Activated CD8-positive, alpha-beta memory T cell treated with anti-CD3 and anti-CD28 coated beads for 24 hours (primary cell): ENCODE results near the gene FAM53C.
A peak's percentile ranks its signal among the peaks of the same experiment; 100 is the strongest.
"Not testable (repeated sequence)": the region's sequence is repeated elsewhere in the genome, so short reads cannot be mapped to it uniquely, and the experiment has no call there.

ENCODE experiments used
- DNase-seq: peaks from one replicate; pipeline ENCODE4 v3.0.0-alpha.2; 2020

Gene FAM53C

DNA sequence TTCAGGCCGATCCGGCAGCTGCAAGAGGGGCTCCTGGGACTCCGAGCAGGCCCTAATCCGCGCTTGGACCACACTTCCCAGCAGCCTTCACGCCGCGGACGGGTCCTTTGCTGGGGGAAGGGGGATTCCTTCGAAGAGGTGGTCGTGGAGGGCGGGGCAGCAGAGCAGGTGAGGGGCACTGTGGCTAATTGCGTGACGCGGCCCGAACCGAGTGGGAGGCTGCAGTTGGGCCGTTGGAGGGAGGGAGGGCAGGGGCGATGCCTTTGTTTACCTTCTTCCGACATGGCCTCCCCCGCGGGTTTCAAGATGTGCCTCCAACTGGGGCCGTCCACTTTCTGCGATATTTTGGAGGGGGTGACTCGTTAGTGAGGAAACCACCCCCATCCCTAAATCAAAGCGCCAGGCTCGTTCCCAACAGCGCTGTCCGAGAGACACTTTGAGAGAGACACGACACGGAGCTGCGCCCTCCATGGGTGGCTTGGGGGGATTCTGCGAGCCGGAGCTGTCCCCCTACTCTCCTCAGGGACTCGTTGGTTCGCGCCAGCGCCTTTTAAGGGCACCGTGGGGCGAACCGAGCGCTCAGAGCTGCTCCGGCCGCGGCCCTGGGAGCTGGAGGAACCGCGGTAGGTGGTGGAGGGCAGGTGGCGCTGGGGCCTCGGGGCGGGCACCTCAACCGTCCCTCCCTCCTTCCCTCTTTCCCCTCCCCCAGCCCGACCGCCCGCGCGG lies at the start of gene FAM53C:
Gene FAM53C (plus strand): TSS at position 582 of the 726 bp plus-strand sequence. CDS start 3,070 bp downstream, outside the sequence.
- DNase-seq = peak; percentile 98

DNA sequence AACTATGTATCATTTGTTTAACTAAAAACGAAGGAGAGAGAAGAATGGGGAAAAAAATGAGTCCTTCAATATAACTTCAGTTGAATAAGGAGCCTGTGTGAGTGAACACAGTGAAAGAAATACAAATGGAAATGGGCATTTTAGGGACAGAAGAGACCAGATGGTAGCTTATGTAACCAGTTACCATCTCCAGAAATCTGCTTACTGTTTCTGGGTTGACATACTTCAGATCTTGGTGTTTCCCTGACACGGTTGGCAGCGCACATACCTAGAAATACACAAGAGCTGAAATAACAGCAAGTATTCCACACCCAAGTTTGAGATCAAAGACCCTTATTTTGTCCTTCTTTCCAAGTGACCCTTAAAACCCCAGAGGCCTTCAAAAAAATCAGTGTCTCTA lies 48.8 kb upstream of the FAM53C start:
- no peak for DNase-seq

DNA sequence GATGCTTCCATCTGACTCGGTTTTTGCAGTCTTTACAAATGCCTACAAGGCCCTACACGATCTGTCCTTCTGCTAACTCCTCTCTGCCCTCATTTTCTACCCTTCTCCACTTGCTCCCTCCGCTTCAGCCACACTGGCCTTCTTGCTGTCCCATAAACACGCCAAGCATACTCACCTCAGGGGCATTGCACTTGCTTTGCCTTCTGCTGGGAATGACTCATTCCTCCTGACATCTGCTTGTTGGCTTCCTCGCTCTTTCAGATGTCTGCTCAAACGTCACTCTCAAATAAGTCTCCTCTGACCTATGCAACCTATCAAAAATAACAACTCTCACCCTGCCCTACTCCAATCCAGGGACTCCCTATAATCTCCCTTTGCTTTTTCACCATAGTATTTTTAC lies 34.7 kb upstream of the FAM53C start:
- peak; percentile 40 for DNase-seq

DNA sequence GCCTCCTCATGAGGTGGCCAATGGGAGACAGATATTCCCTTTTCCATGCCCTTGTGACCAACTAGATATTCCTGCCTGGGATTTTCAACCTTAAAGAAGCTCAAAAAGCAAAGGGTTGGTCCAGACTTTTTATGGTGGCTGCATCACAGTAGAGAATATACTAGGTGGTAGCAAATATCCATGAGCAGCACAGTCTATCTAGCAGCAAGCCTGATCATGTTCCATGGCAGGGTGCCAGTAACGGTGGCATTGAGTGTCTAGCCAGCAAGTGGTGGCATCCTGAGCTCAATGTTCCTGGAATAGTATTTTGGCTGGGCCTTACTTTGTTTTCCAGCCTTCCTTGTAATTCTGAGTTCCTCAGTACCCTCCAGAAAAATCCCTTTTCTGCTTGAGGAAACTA lies 32.3 kb upstream of the FAM53C start:
- DNase-seq = no peak

DNA sequence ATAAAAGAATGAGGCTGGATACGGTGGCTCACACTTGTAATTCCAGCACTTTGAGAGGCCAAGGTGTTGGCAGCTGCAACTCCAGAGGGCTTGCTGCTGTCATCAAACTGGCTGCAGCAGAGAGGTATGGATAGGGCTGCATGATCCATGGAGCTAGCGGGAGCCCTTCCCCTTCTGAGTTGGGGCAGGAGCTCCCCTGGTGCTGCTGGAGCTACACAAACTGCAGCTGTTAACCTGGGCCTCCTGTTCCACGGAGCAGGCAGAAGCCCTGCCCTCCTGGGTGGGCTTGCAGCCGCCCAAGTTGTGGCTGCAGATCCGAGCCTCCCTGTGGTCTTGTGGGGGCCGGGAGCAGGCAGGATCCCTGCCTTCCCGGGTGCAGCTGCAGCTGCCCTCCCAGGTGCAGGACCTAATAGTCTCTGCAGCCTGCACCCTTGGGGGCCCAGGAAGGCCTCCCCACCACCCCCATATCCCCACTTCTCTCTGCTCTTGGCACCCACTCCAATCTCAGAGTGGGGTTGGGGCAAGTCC lies 22.3 kb upstream of the FAM53C start:
- peak; percentile 32 for DNase-seq

DNA sequence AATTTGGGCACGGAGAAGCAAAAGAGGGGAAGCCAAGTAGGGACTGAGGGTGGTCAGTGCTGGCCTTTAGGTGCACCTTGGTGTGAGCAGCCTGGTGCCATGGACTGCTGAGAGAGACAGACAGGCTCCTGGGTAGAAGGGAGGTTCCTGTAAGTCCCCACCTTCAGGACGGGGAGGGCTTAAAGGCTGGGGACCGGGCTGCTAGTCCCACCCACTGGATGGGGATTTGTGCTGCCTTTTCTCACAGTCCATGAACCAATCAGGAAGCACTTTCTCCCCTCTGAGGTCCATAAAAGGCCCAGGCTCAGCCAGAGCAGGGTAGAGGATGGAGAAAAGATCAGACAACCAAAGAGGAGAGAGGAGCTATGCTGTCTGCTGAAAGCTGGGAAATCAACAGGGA lies 21.7 kb upstream of the FAM53C start:
- DNase-seq = peak; percentile 19

DNA sequence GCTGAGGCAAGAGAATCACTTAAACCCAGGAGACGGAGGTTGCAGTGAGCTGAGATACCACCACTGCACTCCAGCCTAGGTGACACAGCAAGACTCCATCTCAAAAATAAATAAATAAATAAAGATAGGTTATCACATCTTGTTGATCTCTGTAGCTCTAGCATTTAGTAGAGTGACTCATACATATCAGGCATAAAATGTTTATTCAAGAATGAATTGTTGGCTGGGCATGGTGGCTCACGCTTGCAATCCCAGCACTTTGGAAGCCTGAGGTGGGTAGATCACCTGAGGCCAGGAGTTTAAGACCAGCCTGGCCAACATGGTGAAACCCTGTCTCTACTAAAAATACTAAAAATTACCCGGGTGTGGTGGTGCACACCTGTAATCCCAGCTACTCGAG lies 19.9 kb upstream of the FAM53C start:
- DNase-seq = not testable (repeated sequence)

DNA sequence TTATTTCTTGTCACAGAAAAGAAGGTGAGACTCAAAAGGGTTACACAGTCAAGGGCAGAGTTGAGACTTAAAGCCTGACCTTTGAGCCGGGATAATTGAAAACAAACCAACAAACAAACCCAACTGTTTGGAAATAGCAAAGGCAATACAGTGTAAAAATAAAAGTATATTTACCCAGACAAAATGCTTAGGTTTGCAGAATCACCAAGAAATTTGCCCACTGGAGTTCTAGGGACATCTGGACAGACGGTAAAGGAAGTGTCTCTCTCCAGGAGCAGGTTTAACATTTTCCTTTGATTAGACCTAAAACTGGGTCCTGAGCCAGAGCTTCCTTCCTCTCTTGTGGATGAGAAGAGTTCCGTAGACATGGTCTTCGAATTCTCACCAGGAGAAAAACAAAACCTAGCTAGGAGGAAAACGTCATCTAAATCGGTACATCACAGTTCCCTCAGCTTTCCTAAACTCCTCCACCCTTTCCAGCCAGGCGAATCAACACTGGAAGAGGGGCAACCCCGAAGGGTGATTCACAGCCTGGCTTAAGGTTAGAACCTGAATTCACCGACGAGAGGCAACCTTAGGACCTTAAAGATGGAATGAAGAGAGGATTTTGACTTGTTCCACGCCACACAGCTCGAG lies 7.1 kb upstream of the FAM53C start:
- no peak for DNase-seq

DNA sequence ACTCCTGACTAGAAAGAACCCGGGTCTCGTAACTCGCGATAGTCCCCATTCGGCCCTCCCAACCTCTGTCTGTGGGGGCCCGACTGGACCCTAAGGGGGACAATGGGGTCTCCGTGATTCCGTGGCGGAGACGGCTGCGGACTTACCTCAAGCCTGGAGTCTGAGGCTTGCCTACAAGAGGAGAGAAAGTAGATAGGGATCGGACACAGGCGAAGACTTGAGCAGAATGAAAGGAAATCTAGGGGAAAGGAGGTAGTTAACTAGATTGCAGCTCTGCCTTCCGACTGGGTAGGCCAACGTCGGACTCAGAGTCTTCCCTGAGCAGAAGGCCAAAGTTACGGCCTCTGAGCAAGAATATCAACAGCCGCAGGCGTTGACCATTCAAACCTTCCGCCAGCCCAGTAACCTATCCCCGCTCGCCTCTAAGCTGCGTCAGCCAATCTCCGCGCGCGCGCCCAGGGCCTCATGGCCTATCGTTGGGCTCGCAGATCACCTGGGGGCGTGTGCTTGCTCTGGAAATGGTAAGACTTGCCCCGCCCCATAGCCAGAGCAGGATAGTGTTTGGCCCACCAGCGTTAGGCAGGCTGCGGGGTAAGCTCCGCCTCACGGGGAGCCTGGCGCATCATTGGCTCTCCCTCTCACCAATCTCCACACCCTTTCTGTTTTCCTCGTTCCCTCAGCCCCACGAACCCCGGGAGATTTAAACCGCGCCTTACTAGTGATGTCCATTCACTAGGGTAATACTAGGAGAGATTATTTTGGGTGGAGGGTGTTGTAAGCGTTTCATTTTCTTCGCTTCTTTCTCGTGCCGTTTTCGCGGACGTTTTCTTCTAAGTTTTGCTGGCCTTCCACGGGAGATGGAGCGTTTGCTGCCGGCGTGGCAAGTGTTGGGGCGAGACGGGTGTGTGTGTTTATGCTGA lies 6.4 kb upstream of the FAM53C start, which contains the start of gene CDC25C:
Gene CDC25C (minus strand): TSS at position 356 of the 920 bp plus-strand sequence. CDS start 624 bp downstream, outside the sequence.
- DNase-seq = peak; percentile 96

DNA sequence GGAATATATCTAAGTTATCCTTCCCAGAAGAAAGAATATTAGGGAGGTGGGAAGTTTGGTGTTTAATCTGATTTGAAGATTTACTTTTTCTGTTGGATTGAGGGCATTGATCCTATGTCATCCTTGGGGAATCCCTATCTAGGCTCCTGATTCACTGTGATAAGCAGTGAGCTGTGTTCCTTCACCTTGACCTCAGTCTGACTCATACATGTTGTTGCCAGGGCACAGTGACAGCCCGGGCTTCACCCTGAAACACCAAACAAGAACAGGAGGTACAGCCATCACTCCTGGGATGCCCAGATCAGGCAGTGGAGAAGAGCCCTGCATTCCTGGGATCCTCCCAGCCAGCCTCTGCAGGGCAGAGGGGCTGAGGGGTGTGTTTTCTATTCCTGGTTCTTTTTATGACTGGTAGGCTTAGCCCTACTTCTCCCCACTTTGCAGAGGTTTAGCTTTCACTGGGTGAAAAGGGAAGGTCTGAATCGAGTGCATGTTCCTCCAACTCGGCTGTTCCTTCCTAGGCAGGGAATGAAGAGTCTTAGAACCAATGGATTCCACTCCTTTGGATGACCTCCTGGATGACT lies 3.1 kb upstream of the FAM53C start:
- DNase-seq = no peak

DNA sequence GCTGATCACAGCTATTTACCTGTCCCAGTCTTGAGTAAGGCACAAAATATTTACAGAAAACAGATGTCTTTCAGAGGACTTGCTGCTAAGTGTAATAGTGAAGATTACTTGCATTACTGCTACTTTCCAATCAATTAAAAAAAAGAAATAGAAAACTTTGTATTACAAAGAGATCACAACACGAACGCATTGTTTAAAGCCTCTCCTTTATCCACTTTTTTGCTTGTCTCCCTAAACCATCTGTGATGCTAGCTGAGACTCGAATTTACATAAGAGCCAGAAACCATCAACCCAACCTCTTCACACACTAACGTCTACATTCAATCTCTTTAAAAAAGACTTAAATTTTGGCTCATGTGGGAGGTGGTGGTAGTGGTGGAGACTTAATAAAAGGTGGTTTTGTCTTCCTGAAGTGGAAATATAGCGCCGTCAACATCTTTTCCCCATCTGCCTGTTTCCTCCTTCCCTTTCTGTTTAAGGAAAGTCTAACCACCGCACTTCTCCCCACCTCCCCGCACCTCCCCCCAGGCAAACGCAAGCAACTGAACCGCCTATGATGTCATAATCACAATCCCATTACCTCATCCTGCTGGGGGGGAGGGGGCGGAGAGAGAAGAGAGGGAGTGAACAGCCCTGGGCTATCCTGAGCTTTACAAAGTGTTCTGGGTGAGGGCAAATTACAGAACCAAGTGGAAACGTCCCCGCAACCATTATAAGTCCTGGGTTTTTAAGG lies 948 bp upstream of the FAM53C start:
- DNase-seq = no peak

DNA sequence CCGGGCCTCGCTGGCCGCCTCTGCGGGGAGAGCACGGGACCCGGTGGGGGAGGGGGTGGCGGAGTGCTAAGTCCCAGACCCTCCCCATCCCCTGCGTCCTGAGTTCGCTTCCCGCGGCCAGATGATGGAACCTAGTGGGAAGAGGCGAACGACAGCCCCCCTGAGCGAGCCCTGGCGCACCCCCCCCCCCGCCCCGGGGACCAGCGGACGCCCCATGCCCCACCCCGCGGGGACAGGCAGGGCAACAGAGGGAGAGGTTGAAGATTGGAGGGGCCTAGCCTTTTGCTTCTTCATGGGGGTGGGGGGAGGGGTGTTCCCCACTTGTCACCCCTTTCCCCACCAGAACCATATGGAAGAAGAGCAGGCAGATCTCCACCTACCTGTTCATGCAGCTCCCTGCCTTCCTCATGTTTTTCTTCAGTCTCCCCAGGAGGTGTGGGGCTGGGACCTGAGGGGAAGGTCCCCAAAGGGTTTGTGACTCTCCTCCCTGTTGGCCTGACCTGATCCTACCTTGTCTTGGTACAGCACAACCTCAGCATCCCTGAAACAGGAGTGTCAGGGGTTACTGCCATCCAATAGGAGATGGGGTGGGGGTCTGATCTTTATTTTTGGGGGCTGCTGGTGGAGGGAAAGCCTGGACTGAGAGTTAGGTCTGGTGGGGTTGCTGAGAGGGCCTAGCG lies 485 bp downstream of the FAM53C start:
- DNase-seq = no peak

DNA sequence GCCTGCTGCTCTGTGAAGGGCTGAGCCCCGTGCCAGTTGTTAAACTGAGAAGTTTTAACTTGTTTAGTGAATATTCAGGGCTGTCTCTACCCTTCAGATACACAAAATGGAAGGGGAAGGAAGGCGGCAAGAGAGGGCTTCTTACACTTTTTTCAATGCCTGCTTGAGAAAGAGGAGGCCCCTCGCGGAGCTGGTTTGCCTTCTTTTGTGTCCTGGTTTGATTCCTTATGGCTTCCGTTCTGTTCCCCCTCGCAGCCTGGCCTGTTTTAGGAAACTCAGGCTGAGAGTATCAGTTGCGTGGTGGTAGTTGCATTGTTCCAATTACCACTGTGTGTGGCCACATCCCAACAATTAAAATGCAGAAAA lies 1.0 kb downstream of the FAM53C start:
- no peak for DNase-seq

DNA sequence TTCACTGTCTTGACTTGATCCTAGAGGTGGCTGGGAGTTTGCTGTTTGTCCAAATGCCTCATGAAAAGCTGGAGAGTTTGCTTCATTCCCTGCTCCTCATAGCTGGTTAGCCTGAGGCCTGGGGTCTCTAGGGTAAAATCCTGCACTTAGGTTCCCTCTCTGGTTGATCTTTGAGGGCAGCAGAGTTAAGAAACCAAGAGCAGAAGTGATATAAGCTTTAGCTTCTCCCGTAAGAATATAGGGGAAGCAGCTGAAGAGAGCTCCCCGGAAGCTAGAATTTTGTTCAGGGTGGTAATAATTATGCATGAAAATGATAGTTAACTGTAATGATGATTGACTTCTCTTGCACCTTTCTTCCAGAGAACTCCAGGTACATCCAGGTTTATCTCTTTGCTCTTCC lies 1.4 kb downstream of the FAM53C start:
- no peak for DNase-seq

DNA sequence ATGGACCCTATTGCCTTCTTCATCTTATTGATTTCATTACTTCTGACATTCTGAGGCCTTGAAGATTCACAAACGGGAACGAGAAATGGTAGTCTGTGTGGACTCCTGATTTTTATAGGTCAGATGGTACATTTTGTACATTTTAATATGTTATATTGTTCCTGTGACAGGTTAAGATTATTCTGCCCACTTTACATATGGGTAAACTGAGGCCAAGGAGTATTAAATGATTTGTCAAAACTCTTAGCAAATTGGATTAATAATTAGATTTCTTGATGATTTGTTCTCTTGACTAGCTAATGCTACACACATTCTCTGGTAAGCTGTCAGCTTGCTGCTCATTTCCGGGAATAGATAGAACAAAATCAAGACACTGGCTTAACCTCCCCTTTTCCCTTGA lies 1.9 kb downstream of the FAM53C start:
- DNase-seq = no peak

DNA sequence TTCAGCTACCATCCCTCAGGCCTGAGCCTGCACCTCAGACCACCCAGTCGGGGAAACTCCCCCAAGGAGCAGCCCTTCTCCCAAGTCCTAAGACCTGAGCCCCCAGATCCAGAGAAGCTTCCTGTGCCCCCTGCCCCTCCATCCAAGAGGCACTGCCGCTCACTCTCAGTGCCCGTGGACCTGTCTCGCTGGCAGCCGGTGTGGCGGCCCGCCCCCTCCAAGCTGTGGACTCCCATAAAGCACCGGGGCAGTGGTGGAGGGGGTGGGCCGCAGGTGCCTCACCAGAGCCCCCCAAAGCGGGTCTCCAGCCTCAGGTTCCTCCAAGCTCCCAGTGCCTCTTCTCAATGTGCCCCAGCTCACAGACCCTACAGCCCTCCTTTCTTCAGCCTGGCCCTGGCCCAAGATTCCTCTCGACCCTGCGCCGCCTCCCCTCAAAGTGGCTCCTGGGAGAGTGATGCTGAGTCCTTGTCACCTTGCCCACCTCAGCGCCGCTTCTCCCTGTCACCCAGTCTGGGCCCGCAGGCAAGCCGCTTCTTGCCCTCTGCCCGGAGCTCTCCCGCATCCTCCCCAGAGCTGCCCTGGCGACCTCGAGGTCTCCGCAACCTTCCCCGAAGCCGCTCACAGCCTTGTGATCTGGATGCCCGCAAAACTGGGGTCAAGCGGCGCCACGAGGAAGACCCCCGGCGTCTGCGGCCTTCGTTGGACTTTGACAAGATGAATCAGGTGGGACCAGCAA lies 7.0 kb downstream of the FAM53C start:
- DNase-seq = no peak

DNA sequence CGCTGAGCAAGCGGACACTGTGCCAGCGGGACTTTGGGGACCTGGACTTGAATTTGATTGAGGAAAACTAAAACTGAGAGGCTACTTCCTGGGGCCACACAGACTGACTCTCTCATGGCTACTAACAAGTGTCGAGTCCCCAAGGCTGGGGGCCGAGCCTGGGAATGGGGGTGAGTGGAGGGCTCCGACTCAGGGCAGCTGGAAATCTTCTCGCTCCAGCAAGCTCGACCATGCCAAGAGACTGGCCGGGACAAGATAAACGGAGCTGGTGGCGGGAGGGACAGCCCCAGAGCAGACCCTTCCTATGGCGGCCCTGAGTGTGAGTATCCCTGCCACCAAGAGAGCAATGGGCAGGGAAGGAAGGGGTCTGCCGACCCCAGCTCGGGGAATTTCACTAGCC lies 8.8 kb downstream of the FAM53C start:
- no peak for DNase-seq

DNA sequence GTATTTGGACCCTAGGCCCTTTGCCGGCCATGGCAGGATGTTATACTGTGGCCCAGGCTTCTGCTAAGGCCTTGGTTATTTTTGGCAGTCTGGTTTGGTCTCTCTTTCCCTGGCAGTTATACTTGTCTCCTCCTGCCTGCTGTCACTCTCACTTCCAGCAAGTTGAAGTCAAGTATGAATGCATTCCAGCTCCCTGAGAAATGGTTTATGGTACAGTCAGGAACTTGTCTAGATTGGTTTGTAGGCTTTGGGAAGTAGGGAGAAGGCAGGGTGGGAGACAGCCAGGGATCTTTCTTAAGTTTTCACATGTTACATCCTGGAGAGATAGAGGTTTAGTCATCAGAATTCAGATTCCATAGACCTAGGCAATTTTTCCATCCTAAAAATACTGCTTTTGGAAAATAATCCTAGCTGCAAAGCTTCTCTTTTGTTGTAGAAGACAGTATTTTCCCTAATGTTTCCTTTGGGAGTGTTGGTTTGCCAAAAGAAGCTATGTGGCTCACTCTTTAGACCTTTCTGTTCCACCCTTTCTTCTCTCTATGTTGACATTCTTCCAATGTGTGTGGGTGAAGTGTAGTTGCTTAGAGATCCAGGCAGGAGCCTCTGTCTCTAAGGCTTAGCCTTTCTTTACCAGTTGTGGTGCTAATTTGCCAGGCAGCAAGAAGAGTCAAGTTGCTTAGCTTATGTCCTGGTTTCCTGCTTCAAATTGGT lies 11.9 kb downstream of the FAM53C start:
- DNase-seq = no peak

DNA sequence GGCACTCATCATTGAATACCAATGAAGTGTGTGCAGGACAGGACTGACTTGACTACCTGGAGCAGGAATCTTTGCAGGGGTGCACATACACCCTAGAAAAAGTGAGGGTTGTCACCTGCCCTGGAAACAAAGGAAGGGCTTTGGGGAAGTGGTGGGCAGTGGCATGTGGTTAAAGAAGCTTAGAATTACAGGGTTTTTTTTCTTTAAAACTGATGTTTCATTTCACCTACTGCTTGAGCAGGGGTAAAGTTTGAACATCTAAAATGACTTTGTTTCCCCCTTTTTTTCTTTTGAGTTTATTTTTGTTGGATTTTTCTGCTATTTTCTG lies 12.5 kb downstream of the FAM53C start:
- DNase-seq = peak; percentile 44

DNA sequence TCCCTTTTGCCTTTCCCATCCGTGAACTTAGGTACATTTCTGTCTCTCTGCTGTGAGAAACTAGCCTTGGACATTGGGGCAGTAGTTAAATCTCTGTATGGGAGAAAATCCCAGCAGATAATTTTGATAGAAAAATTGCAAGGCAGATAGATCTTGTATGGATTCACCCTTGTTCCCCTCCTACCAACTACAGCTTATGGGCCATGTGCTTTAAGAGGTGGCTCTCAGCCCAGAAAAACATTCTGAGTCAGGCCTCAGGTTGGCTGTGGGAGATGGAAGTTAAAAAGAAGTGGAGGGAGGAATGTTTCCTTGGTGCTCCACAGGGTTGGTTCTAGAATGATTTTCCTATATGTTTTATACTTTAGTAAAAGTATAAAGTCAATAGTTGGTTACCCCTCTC lies 13.0 kb downstream of the FAM53C start:
- DNase-seq = no peak
